CD4-positive, alpha-beta T cell treated with Interleukin-15 for 1 hour (primary cell): Measurements from ENCODE around the gene H1-8.
A peak's percentile ranks its signal among the peaks of the same experiment; 100 is the strongest.
"Not testable (repeated sequence)": the region's sequence is repeated elsewhere in the genome, so short reads cannot be mapped to it uniquely, and the experiment has no call there.

Experiments
- DNase-seq: peaks from one replicate; pipeline ENCODE4 v3.0.0-alpha.2; 2020

Gene H1-8

DNA sequence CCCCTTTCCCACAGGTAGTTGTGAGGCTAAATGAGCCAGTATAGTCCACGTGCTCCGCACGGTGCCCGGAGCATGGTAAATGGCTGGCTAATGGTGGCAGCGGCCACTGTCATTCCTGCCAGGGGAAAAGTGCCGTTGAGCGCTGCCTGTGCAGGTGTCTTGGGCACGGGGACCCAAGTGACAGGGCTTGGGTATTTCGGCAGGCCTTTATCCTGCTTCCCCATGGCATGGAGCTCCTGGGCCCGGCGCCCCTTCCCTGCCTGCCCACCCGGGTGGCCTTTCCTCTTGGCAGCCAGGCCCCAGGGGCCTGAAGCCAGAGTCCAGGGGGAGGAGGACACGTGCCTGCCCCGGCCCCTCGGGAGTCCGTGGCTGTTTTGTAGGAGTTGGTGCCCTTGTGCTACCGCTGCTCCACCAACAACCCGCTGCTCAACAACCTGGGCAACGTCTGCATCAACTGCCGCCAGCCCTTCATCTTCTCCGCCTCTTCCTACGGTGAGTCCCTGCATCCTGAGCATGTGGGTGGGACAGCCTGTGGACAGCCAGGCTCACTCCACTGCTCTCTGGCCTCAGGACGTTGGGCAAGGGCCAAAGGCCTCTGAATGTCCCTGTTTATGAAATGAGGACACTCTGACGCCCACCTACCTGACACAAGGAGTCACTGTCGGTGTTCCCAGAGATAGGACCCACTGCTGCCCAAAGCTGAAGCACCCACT is 27.7 kb upstream of the H1-8 start:
- DNase-seq, result not testable (repeated sequence)

DNA sequence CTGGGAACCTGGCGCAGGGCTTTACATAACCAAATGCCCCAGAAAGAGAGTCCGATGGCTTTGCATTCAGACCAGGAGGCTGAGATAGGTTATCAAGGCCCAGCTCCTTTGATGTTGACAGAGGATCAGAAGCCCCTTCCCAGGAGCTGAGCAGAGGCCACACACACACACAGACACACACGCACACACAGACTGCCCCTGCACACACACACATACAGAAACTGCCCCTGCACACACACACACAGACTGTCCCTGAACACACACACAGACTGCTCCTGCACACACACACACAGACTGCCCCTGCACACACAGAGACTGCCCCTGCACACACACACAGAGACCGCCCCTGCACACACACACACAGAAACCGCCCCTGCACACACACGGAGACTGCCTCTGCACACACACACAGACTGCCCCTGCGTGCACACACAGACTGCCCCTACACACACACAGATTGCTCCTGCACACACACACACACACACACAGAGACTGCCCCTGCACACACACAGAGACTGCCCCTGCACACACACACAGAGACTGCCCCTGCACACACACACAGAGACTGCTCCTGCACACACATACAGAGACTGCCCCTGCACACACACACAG is 27.0 kb upstream of the H1-8 start:
- DNase-seq, result not testable (repeated sequence)

DNA sequence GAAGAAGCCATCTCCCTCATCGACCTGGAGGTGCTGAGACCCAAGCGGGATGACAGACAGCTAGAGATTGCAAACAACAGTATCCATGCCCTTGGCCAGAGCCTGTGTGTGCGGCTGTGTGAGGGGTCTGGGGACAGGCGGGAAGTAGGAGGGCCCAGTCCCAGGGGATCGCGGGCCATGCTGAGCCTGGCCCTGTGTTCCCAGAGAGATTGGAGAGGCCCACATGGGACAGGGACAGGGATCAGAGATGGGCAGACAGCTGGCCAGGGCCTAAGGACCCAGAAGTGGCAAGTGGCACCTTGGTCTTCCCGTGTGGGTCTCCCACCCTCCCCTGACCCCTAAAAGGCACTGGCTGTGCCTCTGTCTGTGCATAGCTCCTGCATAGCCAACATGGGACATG is 25.5 kb upstream of the H1-8 start:
- no peak for DNase-seq

DNA sequence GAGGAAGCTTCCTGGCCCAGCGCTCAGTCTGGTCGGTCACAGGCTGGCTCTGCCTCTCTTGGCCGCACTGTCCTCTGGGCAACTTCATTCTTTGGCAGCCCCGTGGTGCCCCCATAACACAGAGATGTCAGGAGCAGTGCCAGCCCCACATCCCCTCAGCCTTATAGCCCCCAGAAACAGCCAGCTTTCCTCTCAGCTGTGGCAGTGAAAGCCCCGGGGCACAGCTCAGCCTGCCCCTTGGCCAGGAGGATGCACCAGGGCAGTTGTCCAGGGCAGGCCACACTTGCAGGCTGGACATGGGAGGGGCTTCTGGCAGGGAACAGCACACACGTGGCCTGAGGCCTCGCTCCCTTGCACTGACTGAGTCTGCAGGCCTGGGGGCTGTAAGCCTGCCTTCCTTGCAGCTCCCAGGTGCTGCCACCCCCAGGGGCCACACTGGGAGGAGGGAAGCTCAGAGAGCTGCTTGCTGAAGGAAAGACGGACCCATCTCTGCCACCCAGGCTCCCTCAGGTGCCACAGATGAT is 24.9 kb upstream of the H1-8 start:
- no peak for DNase-seq

DNA sequence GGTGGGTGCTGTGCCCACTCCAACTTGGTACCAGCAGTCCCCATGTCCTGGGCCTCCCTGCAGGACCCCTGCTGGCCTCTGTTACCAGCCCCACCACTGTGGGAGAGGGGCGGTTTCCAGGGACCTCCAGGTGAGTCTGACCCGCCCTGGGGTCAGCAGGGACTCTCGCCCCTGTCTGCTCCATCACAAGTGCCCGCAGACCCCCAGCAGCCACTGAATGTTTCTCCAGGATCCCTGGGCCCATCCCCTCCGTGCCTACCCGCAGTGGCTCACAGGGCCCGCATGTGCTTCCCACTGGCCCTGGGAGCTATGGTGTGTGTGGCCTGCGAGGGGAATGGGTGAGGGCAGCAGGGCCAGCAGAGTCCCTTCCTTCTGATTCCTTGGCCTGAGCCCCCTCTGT is 24.4 kb upstream of the H1-8 start:
- no peak for DNase-seq

DNA sequence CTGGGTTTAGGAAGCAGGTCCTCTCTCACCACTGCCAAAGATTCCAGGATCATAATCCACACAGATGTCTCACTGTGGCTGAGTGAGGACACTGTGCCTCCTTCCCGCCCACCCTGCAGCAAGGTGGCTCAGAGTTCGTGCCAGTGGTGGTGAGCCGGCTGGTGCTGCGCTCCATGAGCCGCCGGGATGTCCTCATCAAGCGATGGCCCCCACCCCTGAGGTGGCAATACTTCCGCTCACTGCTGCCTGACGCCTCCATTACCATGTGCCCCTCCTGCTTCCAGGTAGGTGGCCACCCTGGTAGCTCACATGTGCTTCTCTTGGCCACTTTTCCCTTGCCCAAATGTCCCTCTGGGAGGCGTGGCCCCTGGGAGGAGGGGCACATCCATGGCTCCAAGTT is 23.5 kb upstream of the H1-8 start:
- DNase-seq, result no peak

DNA sequence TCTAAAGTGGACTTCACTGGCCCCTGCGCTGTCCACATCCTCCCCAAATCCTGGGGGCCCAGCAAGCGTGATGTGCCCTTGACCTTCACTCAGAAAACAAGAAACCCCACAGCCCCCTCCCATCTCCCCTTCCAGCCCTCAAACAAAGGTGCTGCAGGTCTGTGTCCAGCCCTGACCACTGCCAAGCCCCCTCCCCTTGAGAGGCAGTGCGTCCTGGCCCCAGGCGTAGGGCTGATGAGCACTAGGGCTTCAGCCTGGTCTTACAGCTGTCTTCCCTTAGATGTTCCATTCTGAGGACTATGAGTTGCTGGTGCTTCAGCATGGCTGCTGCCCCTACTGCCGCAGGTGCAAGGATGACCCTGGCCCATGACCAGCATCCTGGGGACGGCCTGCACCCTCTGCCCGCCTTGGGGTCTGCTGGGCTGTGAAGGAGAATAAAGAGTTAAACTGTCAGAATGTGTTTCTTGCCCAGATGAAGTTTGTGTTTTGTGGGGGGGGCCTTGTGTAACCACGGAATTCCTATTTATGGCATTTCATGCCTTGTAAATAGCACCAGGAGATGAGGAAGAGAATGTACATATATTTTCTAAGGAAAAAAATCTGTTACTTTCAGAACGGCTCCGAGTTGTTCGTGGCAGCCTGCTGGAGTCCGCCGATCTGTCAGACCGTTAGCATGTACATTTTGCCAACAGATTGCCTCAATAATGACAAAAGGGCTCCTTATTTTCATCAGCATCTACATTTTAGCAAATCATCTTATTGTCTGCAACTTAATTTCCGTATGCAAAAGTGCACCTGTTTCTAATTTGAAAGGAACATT is 22.9 kb upstream of the H1-8 start:
- no peak for DNase-seq

DNA sequence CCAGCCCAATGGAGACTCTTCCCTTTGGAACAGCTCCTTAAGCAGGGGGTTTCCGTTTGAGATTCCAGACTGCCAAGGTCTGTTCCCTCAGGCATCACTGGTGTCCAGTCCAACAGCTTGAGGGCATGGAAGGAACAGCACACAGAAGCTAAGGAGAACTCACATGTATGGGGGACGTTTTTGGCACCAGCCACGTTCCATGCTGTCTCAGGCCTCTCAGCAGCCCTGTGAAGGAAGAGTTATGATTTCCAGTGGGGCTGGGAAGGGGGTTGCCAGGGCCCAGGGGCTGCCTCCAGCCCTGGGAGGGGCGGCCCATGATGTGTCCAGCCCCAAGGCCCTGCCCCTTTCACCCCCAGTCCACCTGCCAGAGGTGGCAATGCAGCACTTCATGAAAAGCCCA is 22.0 kb upstream of the H1-8 start:
- no peak for DNase-seq

DNA sequence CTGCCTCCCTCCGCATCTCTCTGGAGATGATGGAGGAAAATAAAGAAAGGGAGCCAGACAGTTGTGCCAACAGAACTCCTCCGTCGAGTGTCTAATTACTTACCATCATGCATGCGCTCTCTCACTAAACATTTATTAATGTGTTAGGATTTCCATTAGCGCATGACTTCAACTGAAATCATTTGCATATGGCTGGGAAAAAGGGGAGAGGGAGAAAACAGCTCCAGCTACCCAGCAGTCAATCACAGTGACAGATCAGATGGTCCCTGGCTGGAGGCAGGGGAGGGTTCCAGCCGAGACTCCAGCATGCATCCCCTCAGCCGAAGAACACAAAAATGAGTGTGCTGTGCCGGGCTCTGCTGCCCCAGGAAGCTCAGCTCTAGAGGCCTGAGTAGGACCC is 21.4 kb upstream of the H1-8 start:
- DNase-seq, result no peak

DNA sequence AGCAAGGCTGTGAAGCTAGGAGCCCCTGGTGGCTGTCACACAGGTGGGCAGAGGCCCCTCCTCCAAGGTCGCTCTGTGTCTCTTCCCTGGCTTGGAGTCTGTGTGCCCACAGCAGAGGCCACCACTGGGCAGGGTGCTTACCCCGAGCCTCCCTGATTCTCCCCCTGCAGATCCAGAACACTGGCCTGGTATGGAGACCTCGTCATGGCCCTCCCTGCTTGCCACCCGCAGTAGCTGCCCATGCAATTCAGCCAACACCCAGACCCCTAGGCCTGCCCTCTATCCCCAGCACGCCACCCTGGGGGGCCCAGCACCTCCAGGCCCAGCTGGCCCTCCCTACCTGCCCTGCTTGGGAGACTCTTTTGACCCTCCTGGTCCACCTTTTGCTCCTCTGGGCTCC is 20.0 kb upstream of the H1-8 start:
- no peak for DNase-seq

DNA sequence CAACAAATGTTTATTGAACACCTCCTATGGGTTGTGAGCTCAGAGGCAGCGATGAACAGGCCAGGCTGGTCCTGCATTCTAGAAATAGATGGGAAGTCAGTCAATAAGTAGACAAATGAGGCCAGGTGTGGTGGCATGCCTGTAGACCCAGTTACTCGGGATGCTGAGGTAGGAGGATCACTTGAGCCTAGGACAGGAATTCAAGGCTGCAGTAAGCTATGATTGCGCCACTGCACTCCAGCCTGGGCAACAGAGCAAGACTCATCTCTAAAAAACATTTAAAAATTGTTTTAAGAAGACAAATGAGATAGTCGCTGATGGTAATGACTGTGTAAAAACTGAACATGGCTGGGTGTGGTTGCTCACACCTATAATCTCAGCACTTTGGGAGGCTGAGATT is 18.9 kb upstream of the H1-8 start:
- DNase-seq, result no peak

DNA sequence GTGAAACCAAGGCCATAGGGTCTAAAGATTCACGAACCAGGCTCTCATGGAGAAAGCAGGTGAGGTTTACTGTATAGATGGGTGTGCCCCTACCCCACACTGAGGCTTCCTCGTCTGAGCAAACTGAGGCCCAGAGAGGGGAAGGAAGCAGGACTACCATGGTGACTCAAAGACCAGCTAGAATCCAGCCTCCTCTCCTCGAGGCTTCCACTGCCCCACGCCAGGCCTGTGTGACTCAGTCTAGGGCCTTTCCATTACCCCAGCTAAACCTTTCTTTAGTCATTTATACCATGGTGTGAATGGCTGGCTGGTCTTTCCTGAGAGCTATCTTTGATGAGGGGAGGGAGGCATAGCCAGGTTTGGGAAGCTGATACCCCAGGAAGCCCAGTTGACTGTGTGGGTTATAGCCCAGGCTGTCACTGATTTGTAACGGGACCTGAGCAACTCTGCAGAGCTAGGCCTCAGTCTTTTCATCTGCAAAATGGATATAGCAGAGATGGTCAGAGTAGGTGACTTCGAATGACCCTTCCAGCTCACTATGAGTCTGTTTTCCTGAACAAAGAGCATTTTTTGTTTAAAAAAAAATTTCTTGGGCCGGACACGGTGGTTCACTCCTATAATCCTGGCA is 17.5 kb upstream of the H1-8 start:
- DNase-seq, result peak; percentile 70

DNA sequence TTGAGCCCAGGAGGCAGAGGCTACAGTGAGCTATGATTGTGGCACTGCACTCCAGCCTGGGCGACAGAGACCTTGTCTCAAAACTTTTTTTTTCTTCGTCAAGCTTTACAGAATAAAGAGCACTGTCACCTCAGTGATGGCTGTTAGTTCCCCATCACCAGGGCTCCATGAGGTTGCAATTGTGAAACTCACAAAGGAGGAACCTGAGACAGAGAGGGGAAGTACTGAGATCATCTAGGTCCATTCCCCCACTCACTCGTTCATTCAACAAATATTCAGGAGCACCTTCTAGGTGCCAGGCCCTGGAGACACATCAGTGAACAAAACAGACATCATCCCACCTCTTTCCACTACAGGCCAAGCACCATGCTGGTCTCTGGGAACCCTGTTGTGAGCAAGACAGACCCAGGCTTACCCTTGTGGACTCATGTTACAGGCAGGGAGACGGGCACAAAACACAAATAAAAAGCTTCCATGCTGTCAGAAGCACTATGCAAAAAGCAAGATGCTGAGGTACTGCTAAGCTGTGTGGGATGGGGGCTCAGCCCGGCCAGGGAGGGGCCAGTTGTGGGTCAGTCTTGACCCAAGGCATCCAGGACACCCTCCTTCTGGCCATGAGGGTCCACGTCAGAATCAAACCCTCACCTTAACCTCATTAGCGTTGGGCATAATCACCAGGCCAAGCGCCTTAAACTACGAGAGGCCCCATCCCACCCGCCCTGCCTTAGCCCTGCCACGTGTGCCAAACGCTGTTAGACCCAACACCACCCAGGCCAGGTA is 16.7 kb upstream of the H1-8 start:
- peak; percentile 65 for DNase-seq

DNA sequence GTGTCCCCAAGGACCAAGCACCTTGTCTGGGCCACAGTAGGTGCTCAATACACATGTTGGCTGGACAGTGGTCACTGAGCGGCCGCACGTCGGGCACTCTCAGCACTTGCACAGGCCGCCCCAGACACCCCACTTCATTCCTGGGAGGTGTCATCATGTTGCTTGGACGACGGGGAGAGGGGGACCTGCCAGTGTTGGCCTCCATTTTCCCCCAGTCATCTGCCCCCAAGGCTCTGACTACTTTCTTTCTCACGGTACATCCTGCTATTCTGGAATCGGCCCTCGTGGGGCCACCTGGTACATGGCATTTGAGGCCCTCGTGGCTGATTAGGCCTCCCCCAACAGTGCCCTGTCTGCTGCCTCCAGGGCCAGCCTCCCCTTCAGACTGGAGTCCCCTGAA is 15.7 kb upstream of the H1-8 start:
- DNase-seq, result no peak

DNA sequence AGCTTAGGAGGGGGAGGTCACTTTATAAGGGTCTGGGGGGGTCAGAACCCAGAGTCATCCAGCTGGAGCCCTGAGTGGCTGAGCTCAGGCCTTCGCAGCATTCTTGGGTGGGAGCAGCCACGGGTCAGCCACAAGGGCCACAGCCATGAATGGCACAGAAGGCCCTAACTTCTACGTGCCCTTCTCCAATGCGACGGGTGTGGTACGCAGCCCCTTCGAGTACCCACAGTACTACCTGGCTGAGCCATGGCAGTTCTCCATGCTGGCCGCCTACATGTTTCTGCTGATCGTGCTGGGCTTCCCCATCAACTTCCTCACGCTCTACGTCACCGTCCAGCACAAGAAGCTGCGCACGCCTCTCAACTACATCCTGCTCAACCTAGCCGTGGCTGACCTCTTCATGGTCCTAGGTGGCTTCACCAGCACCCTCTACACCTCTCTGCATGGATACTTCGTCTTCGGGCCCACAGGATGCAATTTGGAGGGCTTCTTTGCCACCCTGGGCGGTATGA is 14.3 kb upstream of the H1-8 start, which contains the start of gene RHO:
TSS of gene RHO (plus strand) at position 51 of the 512 bp plus-strand sequence. CDS start at position 146, 95 bp downstream.
- DNase-seq, result no peak

DNA sequence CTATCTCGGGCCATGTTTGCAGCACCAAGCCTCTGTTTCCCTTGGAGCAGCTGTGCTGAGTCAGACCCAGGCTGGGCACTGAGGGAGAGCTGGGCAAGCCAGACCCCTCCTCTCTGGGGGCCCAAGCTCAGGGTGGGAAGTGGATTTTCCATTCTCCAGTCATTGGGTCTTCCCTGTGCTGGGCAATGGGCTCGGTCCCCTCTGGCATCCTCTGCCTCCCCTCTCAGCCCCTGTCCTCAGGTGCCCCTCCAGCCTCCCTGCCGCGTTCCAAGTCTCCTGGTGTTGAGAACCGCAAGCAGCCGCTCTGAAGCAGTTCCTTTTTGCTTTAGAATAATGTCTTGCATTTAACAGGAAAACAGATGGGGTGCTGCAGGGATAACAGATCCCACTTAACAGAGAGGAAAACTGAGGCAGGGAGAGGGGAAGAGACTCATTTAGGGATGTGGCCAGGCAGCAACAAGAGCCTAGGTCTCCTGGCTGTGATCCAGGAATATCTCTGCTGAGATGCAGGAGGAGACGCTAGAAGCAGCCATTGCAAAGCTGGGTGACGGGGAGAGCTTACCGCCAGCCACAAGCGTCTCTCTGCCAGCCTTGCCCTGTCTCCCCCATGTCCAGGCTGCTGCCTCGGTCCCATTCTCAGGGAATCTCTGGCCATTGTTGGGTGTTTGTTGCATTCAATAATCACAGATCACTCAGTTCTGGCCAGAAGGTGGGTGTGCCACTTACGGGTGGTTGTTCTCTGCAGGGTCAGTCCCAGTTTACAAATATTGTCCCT is 13.4 kb upstream of the H1-8 start:
- no peak for DNase-seq

DNA sequence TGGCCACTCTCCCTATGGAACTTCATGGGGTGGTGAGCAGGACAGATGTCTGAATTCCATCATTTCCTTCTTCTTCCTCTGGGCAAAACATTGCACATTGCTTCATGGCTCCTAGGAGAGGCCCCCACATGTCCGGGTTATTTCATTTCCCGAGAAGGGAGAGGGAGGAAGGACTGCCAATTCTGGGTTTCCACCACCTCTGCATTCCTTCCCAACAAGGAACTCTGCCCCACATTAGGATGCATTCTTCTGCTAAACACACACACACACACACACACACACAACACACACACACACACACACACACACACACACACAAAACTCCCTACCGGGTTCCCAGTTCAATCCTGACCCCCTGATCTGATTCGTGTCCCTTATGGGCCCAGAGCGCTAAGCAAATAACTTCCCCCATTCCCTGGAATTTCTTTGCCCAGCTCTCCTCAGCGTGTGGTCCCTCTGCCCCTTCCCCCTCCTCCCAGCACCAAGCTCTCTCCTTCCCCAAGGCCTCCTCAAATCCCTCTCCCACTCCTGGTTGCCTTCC is 12.7 kb upstream of the H1-8 start:
- DNase-seq, result no peak

DNA sequence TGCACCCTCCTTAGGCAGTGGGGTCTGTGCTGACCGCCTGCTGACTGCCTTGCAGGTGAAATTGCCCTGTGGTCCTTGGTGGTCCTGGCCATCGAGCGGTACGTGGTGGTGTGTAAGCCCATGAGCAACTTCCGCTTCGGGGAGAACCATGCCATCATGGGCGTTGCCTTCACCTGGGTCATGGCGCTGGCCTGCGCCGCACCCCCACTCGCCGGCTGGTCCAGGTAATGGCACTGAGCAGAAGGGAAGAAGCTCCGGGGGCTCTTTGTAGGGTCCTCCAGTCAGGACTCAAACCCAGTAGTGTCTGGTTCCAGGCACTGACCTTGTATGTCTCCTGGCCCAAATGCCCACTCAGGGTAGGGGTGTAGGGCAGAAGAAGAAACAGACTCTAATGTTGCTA is 12.2 kb upstream of the H1-8 start:
- no peak for DNase-seq

DNA sequence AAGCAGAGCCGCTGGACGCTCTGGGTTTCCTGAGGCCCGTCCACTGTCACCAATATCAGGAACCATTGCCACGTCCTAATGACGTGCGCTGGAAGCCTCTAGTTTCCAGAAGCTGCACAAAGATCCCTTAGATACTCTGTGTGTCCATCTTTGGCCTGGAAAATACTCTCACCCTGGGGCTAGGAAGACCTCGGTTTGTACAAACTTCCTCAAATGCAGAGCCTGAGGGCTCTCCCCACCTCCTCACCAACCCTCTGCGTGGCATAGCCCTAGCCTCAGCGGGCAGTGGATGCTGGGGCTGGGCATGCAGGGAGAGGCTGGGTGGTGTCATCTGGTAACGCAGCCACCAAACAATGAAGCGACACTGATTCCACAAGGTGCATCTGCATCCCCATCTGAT is 11.3 kb upstream of the H1-8 start:
- DNase-seq, result no peak

DNA sequence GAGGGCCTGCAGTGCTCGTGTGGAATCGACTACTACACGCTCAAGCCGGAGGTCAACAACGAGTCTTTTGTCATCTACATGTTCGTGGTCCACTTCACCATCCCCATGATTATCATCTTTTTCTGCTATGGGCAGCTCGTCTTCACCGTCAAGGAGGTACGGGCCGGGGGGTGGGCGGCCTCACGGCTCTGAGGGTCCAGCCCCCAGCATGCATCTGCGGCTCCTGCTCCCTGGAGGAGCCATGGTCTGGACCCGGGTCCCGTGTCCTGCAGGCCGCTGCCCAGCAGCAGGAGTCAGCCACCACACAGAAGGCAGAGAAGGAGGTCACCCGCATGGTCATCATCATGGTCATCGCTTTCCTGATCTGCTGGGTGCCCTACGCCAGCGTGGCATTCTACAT is 10.7 kb upstream of the H1-8 start:
- no peak for DNase-seq

DNA sequence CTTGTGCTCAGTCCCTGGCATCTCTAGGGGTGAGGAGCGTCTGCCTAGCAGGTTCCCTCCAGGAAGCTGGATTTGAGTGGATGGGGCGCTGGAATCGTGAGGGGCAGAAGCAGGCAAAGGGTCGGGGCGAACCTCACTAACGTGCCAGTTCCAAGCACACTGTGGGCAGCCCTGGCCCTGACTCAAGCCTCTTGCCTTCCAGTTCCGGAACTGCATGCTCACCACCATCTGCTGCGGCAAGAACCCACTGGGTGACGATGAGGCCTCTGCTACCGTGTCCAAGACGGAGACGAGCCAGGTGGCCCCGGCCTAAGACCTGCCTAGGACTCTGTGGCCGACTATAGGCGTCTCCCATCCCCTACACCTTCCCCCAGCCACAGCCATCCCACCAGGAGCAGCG is 9.6 kb upstream of the H1-8 start:
- no peak for DNase-seq
